EH (cell line): ENCODE data around the gene DAPP1.
"Not testable (repeated sequence)": the region's sequence is repeated elsewhere in the genome, so short reads cannot be mapped to it uniquely, and the experiment has no call there.

Experiments used
- DNase-seq: peaks from one replicate; pipeline ENCODE4 v3.0.0-alpha.2; 2015; ENCODE audit warnings: low read depth

The DAPP1 gene, protein sequence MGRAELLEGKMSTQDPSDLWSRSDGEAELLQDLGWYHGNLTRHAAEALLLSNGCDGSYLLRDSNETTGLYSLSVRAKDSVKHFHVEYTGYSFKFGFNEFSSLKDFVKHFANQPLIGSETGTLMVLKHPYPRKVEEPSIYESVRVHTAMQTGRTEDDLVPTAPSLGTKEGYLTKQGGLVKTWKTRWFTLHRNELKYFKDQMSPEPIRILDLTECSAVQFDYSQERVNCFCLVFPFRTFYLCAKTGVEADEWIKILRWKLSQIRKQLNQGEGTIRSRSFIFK

GRCh38 chr4:99816545-99817308 is at the start of gene DAPP1:
TSS of gene DAPP1 (plus strand) at chr4:99816827. CDS start at chr4:99816914, 87 bp downstream.
- DNase-seq, result no peak

DNA sequence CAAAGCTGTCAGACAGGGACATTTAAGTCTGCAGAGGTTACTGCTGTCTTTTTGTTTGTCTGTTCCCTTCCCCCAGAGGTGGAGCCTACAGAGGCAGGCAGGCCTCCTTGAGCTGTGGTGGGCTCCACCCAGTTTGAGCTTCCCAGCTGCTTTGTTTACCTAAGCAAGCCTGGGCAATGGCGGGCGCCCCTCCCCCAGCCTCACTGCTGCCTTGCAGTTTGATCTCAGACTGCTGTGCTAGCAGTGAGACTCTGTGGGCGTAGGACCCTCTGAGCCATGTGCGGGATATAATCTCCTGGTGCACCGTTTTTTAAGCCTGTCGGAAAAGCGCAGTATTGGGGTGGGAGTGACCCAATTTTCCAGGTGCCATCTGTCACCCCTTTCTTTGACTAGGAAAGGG is 45.8 kb upstream of the DAPP1 start:
- not testable (repeated sequence) for DNase-seq

- no peak for DNase-seq
Measured at GRCh38 chr4:99783940-99784339, 32.7 kb upstream of the DAPP1 start.

GRCh38 chr4:99784842-99785241 is 31.8 kb upstream of the DAPP1 start:
- DNase-seq, result no peak

GRCh38 chr4:99790796-99791617 is 25.6 kb upstream of the DAPP1 start:
- DNase-seq, result peak; percentile 6

GRCh38 chr4:99800332-99801004 is 16.2 kb upstream of the DAPP1 start:
- no peak for DNase-seq

DNA sequence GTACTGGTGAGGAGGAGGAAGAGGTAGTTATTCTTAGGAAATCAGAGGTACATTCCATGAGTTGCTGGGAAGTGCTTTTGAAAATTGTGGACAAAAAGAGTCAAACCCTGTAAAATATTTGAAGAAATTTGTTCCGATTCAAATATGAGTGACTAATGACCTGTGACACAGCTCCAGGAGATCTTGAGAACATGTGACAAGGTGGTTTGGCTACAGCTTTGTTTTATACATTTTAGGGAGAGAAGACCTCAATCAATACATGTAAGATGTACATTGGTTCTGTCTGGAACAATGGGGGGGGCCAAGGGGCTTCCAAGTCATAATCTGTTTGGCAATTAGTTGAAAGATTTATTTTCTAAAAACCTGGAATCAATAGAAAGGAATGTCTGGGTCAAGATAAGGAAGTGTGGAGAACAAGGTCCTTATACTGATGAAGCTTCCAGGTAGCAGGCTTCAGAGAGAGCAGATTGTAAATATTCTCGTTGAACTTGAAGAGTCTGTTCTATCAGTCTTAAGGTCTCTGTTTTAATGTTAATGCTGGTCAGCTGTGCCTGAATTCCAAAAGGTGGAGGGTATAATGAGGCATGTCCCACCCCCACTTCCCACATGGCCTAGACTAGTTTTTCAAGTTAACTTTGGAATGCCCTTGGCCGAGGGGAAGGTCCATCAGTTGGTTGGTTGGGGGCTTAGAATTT is 15.5 kb upstream of the DAPP1 start:
- DNase-seq, result no peak

GRCh38 chr4:99803566-99804101 is 13.0 kb upstream of the DAPP1 start:
- no peak for DNase-seq

GRCh38 chr4:99806545-99806944 is 10.1 kb upstream of the DAPP1 start:
- no peak for DNase-seq

DNA sequence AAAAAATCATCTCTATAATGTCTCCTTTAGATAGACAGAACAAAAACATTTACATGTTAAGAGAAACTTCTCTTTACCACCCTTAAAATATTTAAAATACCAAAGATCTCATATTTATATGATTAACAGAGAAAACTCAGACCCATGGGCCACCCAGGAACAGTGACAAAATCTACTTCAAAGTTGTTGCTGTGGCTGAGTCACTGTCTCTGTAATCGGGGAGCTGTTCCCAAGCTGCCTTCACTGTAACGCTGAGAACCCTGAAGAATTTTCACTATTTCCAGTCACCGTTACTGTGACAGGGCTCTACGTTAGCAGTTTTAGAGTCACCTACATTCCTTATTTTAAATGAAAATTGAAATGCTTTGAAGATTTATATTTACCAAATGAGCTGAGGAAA is 9.0 kb upstream of the DAPP1 start:
- DNase-seq, result no peak

GRCh38 chr4:99808260-99808857 is 8.3 kb upstream of the DAPP1 start:
- DNase-seq, result peak; percentile 21

DNA sequence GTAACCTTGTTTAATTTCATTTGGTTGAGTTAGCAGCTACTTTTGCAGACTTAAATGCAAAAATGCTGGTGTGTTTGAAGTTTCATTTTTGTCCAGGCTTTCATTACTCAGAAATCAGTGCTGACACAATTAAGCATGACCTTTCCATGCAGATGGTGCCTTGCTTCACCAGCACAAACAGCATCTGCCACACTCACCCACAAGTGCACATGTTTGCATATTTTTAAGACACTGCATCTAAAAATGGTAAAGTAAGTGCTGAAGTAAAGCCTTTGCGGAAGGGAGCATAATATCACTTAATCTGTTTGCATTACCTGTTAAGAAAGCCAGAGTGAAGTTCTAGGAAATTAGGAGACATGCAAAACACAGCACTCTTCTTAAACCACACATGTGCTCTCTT is 7.3 kb upstream of the DAPP1 start:
- DNase-seq, result no peak

- DNase-seq, result no peak
Measured at GRCh38 chr4:99810536-99810935, 6.1 kb upstream of the DAPP1 start.

- no peak for DNase-seq
Measured at GRCh38 chr4:99811117-99811516, 5.5 kb upstream of the DAPP1 start.

DNA sequence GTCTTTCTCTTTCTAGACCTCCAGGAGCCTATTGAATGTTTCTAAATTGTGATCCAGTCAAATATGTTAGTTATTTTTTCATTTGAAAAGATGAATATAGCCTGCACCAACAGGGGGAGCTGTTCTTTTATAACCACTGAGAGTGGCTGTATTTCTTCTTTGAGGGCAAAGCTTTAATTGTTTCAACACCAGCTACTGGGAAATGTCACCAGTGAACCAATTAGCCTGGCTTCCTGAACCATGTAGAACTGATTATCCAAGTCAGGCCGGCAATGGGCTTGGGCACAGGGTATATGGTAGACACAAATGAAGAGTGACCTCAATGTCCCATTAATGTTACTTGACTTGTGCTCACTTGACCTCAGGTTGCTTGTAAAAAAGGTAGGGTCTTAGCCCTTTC is 4.8 kb upstream of the DAPP1 start:
- DNase-seq, result peak; percentile 37

DNA sequence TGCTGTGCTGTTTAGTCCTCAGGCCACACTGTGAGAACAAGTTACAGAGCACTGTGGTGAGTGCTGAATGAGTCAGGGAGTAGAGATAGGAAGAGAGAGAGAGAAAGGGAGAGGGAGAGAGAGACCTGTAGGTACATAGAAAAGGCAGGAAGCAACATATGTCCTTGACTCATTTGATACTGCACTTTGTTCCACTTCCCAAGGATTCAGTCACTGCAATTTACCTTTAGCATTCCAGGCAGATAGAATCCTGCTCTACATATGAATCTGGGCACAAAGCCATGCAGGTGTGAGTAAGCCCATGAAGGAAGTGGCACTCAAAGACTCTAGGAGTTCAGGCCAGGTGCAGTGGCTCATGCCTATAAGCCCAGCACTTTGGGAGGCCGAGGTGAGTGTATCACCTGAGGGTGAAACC is 1.0 kb upstream of the DAPP1 start:
- DNase-seq, result no peak

DNA sequence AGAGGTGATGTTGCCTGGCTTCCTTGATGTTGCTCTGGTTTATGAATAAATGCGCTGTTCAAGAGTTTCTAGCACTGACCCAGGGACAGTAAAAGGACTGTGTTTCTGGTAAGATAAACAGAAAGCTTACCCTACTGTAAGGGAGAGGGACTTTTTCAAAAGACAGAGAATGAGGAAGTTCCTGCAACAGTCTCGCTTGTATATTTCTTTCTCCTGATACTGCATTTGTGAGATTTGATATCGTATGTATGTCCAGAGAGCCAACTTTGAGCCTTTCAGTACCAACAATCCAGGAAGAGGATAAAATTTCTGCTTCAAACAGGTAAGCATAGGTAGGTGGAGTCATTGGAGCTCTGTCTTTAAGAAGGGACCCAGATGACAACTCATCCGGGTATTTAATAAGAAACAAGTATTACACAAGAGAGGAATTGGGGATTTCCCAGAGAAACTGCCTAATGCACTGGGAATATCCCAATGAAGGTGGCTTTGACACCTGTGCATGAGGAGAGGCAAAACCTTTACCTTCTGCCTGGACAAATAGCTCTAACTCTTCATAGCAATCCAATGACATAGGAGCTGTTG is 773 bp downstream of the DAPP1 start:
- DNase-seq, result no peak

GRCh38 chr4:99818661-99819060 is 2.0 kb downstream of the DAPP1 start:
- DNase-seq, result no peak

GRCh38 chr4:99821918-99822503 is 5.4 kb downstream of the DAPP1 start:
- DNase-seq, result no peak

- DNase-seq, result no peak
Measured at GRCh38 chr4:99822734-99823133, 6.1 kb downstream of the DAPP1 start.
